A549 (cell line): ENCODE data around the gene C10orf67. TPM values are rescaled to one million over a fixed set of nuclear protein-coding genes. Genes with fewer than 3 reads are reported as not detected.

Experiments
- ATAC-seq, 2 experiments: fragments of 200-7000 bp in 1 of 2; fragments of >200 bp in 1 of 2; cut with Nextera tagmentation in 1 of 2; cut with Tn5 transposase in 1 of 2; 3 replicates each; pipeline versions ENCODE4 v1.8.0 to v1.9.1; 2018 to 2020; ENCODE audit warnings: mild to moderate bottlenecking in 1 of 2, moderate library complexity in 1 of 2
- CTCF ChIA-PET: fragments of 300-600 bp; sonication (Branson Sonifier 250); formaldehyde crosslinking; extraction: SDS; loops from one replicate; lab custom pipeline; 2021; ENCODE audit warnings: antibody characterized with exemption, inconsistent platforms; lab: Yijun Ruan, JAX
- POLR2A ChIA-PET: fragments of 350-600 bp; formaldehyde crosslinking; extraction: SDS; loops from one replicate; lab custom pipeline; 2021; ENCODE audit warnings: antibody characterized with exemption, inconsistent platforms; lab: Yijun Ruan, JAX
- DNase-seq, 2 experiments: peaks; one replicate each; pipeline versions ENCODE4 v3.0.0 to v3.0.0-alpha.2; 2011 to 2016; ENCODE audit warnings: low read depth in 1 of 2, low spot score in 1 of 2
- FAIRE-seq: peaks from 2 replicates; lab custom pipeline; 2011; peaks lifted over from hg19 to GRCh38; lab: Jason Lieb, UNC
- H3K27ac ChIP-seq, 2 experiments: fragments of >200 bp; sonication (Bioruptor Twin); formaldehyde crosslinking; 3 replicates each; pipeline ENCODE4 v1.5.1; 2016 to 2017
- H3K4me1 ChIP-seq: fragments of >200 bp; sonication (Bioruptor Twin); formaldehyde crosslinking; 3 replicates; pipeline ENCODE4 v1.6.1; 2016
- H3K4me2 ChIP-seq: fragments of >200 bp; sonication (Bioruptor Twin); formaldehyde crosslinking; 3 replicates; pipeline ENCODE4 v1.6.1; 2016
- H3K4me3 ChIP-seq: fragments of >200 bp; sonication (Bioruptor Twin); formaldehyde crosslinking; 3 replicates; pipeline ENCODE4 v1.5.1; 2016
- H3K9me3 ChIP-seq: fragments of >200 bp; sonication (Bioruptor Twin); formaldehyde crosslinking; 3 replicates; pipeline ENCODE4 v1.6.1; 2016
- BHLHE40 ChIP-seq: IDR thresholded peaks from 2 replicates; pipeline ENCODE4 v1.6.1; 2012; ENCODE audit warnings: low read depth, low read length, inconsistent platforms
- CBX2 ChIP-seq: fragments of 200-600 bp; sonication (generic); IDR thresholded peaks from 2 replicates; pipeline ENCODE4 v1.6.1; 2016; ENCODE audit warnings: low read depth, mild to moderate bottlenecking, borderline replicate concordance
- CHD2 ChIP-seq: fragments of 150-350 bp; IDR thresholded peaks from 2 replicates; pipeline ENCODE4 v1.6.1; 2014; ENCODE audit warnings: low read length; ENCODE audit not compliant: partially characterized antibody
- FOSB ChIP-seq: fragments of 250-450 bp; sonication (Bioruptor Pico); IDR thresholded peaks from 2 replicates; pipeline ENCODE4 v1.5.0; 2020; ENCODE audit warnings: mild to moderate bottlenecking, moderate library complexity
- HDAC2 ChIP-seq: fragments of 200-600 bp; sonication (generic); IDR thresholded peaks from 2 replicates; pipeline ENCODE4 v1.6.1; 2016
- HEYL ChIP-seq: fragments of 250-450 bp; sonication (Bioruptor Pico); IDR thresholded peaks from 2 replicates; pipeline ENCODE4 v1.8.0; 2021; ENCODE audit warnings: mild to moderate bottlenecking, moderate library complexity
- NFE2L2 ChIP-seq: fragments of 150-350 bp; conservative IDR thresholded peaks from 2 replicates; pipeline ENCODE4 v1.6.1; 2014; ENCODE audit warnings: low read length
- PHF8 ChIP-seq: fragments of 200-600 bp; sonication (generic); IDR thresholded peaks from 2 replicates; pipeline ENCODE4 v1.6.1; 2016; ENCODE audit warnings: low read depth, mild to moderate bottlenecking, antibody characterized with exemption, moderate library complexity, borderline replicate concordance
- POLR2A ChIP-seq: IDR thresholded peaks from 2 replicates; pipeline ENCODE4 v1.6.1; 2012; ENCODE audit warnings: mild to moderate bottlenecking, low read length
- RCOR1 ChIP-seq: fragments of 150-350 bp; IDR thresholded peaks from 2 replicates; pipeline ENCODE4 v1.6.1; 2014; ENCODE audit warnings: antibody characterized with exemption, low read length, low read depth
- SMC3 ChIP-seq: fragments of >200 bp; sonication (Bioruptor Twin); formaldehyde crosslinking; IDR thresholded peaks from 3 replicates; pipeline ENCODE4 v1.6.1; 2018; ENCODE audit warnings: inconsistent platforms
- SREBF2 ChIP-seq: fragments of 450-650 bp; IDR thresholded peaks from 2 replicates; pipeline ENCODE4 v1.6.1; 2014; ENCODE audit warnings: mild to moderate bottlenecking, moderate library complexity
- TP53 ChIP-seq: fragments of 250-450 bp; sonication (Bioruptor Pico); IDR thresholded peaks from 2 replicates; pipeline ENCODE4 v1.5.0; 2021; ENCODE audit warnings: mild to moderate bottlenecking, moderate library complexity
- ZFP36 ChIP-seq: fragments of 450-650 bp; IDR thresholded peaks from 2 replicates; pipeline ENCODE4 v1.6.1; 2014; ENCODE audit warnings: borderline replicate concordance; ENCODE audit not compliant: partially characterized antibody
- ZNF302 ChIP-seq: fragments of 250-450 bp; sonication (Bioruptor Pico); IDR thresholded peaks from 2 replicates; pipeline ENCODE4 v1.9.0; 2021; ENCODE audit warnings: inconsistent platforms, mild to moderate bottlenecking, moderate library complexity
- WGBS: methylation state at CpG from one replicate; pipeline ENCODE4 v1.1.6; 2017; ENCODE audit errors: missing lambda C conversion rate; 5-methylcytosine and 5-hydroxymethylcytosine counted together
- polyA plus RNA-seq, 4 experiments: library from polyadenylated mRNA; depleted of rRNA in 3 of 4; stranded (reverse); fragments of >200 nt; fragmentation: RNase III in 1 of 4; extraction: RNeasy Plus Mini Kit Qiagen cat#74134 plus additional on column Dnase treatment in 1 of 4; gene quantifications; 2 replicates in 3 of 4; 3 replicates in 1 of 4; pipeline ENCODE4 v1.2.3, GENCODE V29; 2011 to 2017
- TF ChIP-seq, protein P1 (sequence below): fragments of 200-600 bp; sonication (generic); IDR thresholded peaks from 2 replicates; pipeline ENCODE4 v1.6.1; 2016; ENCODE audit warnings: antibody characterized with exemption, mild to moderate bottlenecking, moderate library complexity
- TF ChIP-seq, protein P2 (sequence below): IDR thresholded peaks from 2 replicates; pipeline ENCODE4 v1.6.1; 2012
- TF ChIP-seq, protein P3 (sequence below): fragments of 250-450 bp; sonication (Bioruptor Pico); IDR thresholded peaks from 2 replicates; pipeline ENCODE4 v1.5.0; 2020; ENCODE audit warnings: low read depth, mild to moderate bottlenecking, moderate library complexity
- TF ChIP-seq, protein P4 (sequence below): IDR thresholded peaks from 2 replicates; pipeline ENCODE4 v1.6.1; 2012
- TF ChIP-seq, protein P5 (sequence below): IDR thresholded peaks from 2 replicates; pipeline ENCODE4 v1.6.1; 2012; ENCODE audit warnings: low read depth, borderline replicate concordance

C10orf67 gene
- polyA plus RNA-seq, 2 of the 4 experiments (the other 2 are of a cell fraction): 0.06 to 0.09 TPM

DNA sequence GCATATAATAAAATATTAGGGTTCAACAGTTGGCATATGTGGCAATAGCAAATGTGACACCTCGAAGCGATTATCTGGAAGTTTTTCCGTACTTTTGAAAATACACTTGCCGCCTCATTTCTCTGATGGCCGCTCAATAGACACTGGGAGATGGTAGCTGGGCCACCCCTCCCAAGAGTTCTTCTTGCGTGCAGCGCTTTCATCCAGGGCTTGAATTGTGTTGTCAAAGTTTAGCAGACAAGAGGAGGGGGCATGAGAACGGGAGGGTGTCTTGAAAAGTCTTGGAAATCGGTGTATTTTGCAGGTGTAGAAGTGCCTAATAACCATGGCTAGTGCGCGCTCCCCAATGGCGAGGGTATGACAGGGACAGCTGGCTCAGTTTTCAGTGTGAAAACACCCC is 144.0 kb downstream of the C10orf67 start:
- ATAC-seq (no peak), FAIRE-seq (no peak), DNase-seq (no peak)
- Histone ChIP-seq H3K4me2 (no peak overlapping the region), H3K9me3 (no peaks in the 10 kb centered on the region), H3K4me1 (no peaks in the 10 kb centered on the region), H3K4me3 (no peak overlapping the region), H3K27ac (no peak overlapping the region)
- CTCF ChIA-PET: interaction anchor here (0.8 kb wide), 1 partner anchor 65 kb away, joined by 3 read pairs; no protein-coding TSS in a partner anchor
- no peak for TF ChIP-seq ZNF302 (CRISPR knock-in tag)
- TF ChIP-seq POLR2A: no peak
- POLR2A ChIA-PET: no interaction called here
- WGBS: 43% methylated on average over 12 of the region's 12 CpGs

DNA sequence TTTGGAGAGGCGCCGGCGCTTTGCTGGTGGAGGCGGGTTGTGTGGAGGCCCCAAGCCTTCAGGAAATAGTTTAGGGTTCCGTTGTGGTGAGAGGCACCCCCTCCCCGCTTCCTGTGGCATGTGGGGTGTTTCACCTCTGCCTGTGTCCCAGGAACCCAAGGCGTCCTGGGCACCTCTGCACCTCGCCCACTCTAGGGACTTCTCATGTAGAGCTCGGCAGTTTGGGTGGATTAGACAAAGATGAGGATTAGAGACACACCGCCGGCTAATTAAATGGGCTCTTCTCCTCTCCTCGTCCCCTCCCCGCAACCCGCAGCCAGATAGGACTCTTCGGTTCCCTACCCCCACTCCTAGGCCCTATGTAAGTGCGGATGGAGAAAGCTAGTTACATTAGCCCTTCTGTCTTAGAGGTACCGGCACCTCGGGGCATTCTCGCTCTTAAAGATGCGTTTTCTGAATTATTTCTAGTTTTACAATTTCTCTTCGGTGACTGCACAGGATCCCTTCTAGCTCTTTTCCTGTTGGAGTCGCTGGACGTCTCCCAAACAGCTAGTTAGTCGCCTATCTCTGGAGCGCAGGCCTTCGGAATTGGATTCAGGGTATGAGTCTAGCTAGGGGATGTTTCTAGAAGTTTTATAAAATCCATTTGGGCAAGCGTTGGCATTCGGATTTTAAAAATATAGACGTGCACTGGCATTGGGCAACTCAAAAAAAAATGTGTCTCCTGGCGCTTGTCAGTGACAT is 144.7 kb downstream of the C10orf67 start:
- 28% methylated on average over 30 of the region's 30 CpGs for WGBS
- H3K4me3 ChIP-seq: no peak overlapping the region
- H3K4me1 ChIP-seq: no peaks in the 10 kb centered on the region
- peak overlapping the region; percentile 78; the same call in 2 of the 3 replicates for H3K4me2 ChIP-seq
- TF ChIP-seq, protein P1, sequence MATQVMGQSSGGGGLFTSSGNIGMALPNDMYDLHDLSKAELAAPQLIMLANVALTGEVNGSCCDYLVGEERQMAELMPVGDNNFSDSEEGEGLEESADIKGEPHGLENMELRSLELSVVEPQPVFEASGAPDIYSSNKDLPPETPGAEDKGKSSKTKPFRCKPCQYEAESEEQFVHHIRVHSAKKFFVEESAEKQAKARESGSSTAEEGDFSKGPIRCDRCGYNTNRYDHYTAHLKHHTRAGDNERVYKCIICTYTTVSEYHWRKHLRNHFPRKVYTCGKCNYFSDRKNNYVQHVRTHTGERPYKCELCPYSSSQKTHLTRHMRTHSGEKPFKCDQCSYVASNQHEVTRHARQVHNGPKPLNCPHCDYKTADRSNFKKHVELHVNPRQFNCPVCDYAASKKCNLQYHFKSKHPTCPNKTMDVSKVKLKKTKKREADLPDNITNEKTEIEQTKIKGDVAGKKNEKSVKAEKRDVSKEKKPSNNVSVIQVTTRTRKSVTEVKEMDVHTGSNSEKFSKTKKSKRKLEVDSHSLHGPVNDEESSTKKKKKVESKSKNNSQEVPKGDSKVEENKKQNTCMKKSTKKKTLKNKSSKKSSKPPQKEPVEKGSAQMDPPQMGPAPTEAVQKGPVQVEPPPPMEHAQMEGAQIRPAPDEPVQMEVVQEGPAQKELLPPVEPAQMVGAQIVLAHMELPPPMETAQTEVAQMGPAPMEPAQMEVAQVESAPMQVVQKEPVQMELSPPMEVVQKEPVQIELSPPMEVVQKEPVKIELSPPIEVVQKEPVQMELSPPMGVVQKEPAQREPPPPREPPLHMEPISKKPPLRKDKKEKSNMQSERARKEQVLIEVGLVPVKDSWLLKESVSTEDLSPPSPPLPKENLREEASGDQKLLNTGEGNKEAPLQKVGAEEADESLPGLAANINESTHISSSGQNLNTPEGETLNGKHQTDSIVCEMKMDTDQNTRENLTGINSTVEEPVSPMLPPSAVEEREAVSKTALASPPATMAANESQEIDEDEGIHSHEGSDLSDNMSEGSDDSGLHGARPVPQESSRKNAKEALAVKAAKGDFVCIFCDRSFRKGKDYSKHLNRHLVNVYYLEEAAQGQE: no peak
- TF ChIP-seq CHD2 (no peak), NFE2L2 (no peak), CBX2 (no peak)
- TF ChIP-seq, protein P2, sequence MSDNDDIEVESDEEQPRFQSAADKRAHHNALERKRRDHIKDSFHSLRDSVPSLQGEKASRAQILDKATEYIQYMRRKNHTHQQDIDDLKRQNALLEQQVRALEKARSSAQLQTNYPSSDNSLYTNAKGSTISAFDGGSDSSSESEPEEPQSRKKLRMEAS: no peak
- TF ChIP-seq, all 56 proteins: peak for 0
- DNase-seq (no peak), ATAC-seq (no peak; a peak in 1 of 6 replicates), FAIRE-seq (no peak)
- H3K9me3 ChIP-seq: no peaks in the 10 kb centered on the region
- ChIA-PET CTCF (interaction anchor here (0.8 kb wide), 1 partner anchor 65 kb away, joined by 3 read pairs; no protein-coding TSS in a partner anchor), POLR2A (no interaction called here)
- no peak overlapping the region for H3K27ac ChIP-seq

DNA sequence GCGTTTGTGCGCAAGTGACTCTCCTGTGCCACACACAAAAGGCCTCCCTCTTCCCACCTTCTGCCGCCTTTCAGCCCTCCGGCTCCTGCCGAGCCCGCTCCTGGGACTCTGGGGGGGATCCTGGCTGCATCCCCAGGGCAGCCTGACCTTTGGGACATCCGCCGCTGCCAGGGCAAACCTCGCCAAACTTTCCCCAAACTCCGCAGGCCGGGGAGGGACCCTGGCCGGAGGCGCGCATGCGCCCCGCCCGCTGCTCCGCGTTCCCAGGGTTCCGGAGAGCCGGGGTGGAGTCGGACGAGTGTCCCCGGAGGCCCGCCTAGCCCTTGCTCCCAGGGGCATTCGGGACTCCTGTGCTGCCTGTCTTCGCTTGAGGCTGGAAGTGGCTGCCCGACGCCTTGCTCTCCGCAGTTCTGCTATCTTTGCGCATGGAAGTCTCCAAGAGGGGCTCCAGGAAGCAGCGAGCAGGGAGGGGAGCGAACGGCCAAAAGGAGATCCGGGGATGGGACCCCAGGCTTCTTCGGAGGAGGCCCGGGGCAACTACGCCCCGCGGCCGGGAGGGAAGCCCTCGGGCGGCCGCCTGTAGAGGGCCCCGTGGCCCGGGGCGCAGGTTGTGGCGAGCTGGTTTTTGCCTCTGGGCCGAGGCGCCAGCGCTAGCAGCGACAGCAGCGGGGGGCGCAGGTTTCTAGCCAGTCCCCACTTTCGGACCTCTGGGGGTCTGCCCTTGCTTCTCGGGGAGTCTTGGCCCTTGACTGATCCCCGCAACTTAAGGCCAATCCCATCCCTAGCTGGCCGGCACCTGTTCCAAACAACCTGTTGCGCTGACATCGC is 145.4 kb downstream of the C10orf67 start:
- TF ChIP-seq HDAC2 (peak; percentile 95), ZFP36 (no peak)
- ATAC-seq (peak in 1 of 2 experiments; percentile 79; a peak in 3 of 6 replicates), DNase-seq (peak; percentile 18 to 30), FAIRE-seq (no peak)
- Histone ChIP-seq H3K9me3 (no peaks in the 10 kb centered on the region), H3K4me2 (peak overlapping the region; percentile 78), H3K27ac (0 out of 6 replicates have a peak overlapping the region, but pooled peaks of 1 of the 2 experiments have one; percentile 40), H3K4me3 (peak overlapping the region; percentile 38), H3K4me1 (no peaks in the 10 kb centered on the region)
- CTCF ChIA-PET: no interaction called here
- WGBS: 14% methylated on average over 32 of the region's 60 CpGs
- POLR2A ChIA-PET: no interaction called here

DNA sequence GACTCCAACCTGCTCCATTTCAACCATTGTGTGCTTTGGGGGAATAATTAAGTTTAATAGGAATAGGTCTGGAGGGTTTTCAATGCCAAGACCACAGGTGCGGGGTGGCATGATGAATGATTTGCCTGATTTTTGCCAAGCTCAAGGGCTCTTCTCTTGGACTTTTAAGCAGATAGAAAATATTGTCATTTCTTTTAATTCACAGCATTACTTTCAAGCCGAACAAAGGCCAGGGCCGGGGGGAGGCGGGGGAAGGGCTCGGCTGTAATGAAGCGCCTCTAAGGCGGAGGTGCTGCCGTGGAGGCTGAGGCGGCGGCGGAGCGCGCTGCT is 146.0 kb downstream of the C10orf67 start:
- WGBS: 12% methylated on average over 11 of the region's 13 CpGs
- Histone ChIP-seq H3K4me2 (peak overlapping the region; percentile 78), H3K4me3 (peak overlapping the region; percentile 38; the same call in 2 of the 3 replicates), H3K27ac (0 out of 6 replicates have a peak overlapping the region, but pooled peaks of 1 of the 2 experiments have one; percentile 40), H3K9me3 (no peaks in the 10 kb centered on the region), H3K4me1 (no peaks in the 10 kb centered on the region)
- peak in 1 of 2 experiments; percentile 63; a peak in 1 of 6 replicates for ATAC-seq
- ChIA-PET POLR2A (no interaction called here), CTCF (no interaction called here)
- no peak for DNase-seq
- no peak for FAIRE-seq
- TF ChIP-seq NFE2L2: no peak
- TF ChIP-seq, protein P3, sequence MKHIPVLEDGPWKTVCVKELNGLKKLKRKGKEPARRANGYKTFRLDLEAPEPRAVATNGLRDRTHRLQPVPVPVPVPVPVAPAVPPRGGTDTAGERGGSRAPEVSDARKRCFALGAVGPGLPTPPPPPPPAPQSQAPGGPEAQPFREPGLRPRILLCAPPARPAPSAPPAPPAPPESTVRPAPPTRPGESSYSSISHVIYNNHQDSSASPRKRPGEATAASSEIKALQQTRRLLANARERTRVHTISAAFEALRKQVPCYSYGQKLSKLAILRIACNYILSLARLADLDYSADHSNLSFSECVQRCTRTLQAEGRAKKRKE (CRISPR knock-in tag): no peak
- no peak for TF ChIP-seq HEYL (CRISPR knock-in tag)
- TF ChIP-seq, protein P4, sequence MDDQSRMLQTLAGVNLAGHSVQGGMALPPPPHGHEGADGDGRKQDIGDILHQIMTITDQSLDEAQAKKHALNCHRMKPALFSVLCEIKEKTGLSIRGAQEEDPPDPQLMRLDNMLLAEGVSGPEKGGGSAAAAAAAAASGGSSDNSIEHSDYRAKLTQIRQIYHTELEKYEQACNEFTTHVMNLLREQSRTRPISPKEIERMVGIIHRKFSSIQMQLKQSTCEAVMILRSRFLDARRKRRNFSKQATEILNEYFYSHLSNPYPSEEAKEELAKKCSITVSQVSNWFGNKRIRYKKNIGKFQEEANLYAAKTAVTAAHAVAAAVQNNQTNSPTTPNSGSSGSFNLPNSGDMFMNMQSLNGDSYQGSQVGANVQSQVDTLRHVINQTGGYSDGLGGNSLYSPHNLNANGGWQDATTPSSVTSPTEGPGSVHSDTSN: no peak
- TF ChIP-seq, protein P5, sequence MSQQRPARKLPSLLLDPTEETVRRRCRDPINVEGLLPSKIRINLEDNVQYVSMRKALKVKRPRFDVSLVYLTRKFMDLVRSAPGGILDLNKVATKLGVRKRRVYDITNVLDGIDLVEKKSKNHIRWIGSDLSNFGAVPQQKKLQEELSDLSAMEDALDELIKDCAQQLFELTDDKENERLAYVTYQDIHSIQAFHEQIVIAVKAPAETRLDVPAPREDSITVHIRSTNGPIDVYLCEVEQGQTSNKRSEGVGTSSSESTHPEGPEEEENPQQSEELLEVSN: no peak
- TF ChIP-seq TP53 (CRISPR knock-in tag): no peak
- TF ChIP-seq BHLHE40: no peak
- no peak for TF ChIP-seq FOSB (CRISPR knock-in tag)
- TF ChIP-seq PHF8: no peak
- no peak for TF ChIP-seq SMC3
- TF ChIP-seq RCOR1: no peak
- no peak for TF ChIP-seq SREBF2
